ENCODE measurements around the gene LRRC55.

Gene LRRC55

GRCh38 chr11:57203882-57204480 lies 22.2 kb downstream of the LRRC55 start:
- DNase-seq, result no peak

GRCh38 chr11:57205041-57205641 lies 23.4 kb downstream of the LRRC55 start:
- no peak for DNase-seq

- DNase-seq, result no peak
These were observed 25.4 kb downstream of the LRRC55 start for GRCh38 chr11:57207168-57207567.

- no peak for DNase-seq
These were observed 29.0 kb downstream of the LRRC55 start for GRCh38 chr11:57210781-57211180.

- DNase-seq, result no peak
These were observed 31.8 kb downstream of the LRRC55 start for GRCh38 chr11:57213342-57214097.

- no peak for DNase-seq
These were observed 32.3 kb downstream of the LRRC55 start for GRCh38 chr11:57214098-57214417.

- no peak for DNase-seq
These were observed 32.7 kb downstream of the LRRC55 start for GRCh38 chr11:57214494-57214893.

- DNase-seq, result no peak
These were observed 34.7 kb downstream of the LRRC55 start for GRCh38 chr11:57216463-57216862.

GRCh38 chr11:57217053-57217452 lies 35.3 kb downstream of the LRRC55 start:
- no peak for DNase-seq

- no peak for DNase-seq
These were observed 37.4 kb downstream of the LRRC55 start for GRCh38 chr11:57219021-57219627.

GRCh38 chr11:57222239-57222638 lies 40.5 kb downstream of the LRRC55 start:
- DNase-seq, result no peak

GRCh38 chr11:57223601-57224000 lies 41.8 kb downstream of the LRRC55 start:
- DNase-seq, result no peak

GRCh38 chr11:57224128-57224527 lies 42.4 kb downstream of the LRRC55 start:
- no peak for DNase-seq

- DNase-seq, result no peak
These were observed 42.8 kb downstream of the LRRC55 start for GRCh38 chr11:57224537-57224936.

- no peak for DNase-seq
These were observed 46.8 kb downstream of the LRRC55 start for GRCh38 chr11:57228600-57228999.

- no peak for DNase-seq
These were observed 48.6 kb downstream of the LRRC55 start for GRCh38 chr11:57230316-57230715.

- DNase-seq, result no peak
These were observed 49.2 kb downstream of the LRRC55 start for GRCh38 chr11:57230791-57231538.

- DNase-seq, result no peak
These were observed 49.9 kb downstream of the LRRC55 start for GRCh38 chr11:57231539-57232253.

GRCh38 chr11:57233702-57234101 lies 51.9 kb downstream of the LRRC55 start:
- no peak for DNase-seq

- no peak for DNase-seq
These were observed 54.3 kb downstream of the LRRC55 start for GRCh38 chr11:57235761-57236703.

GRCh38 chr11:57237204-57237681 lies 55.5 kb downstream of the LRRC55 start, which contains the start of gene APLNR:
APLNR (minus strand) TSS chr11:57237250; CDS start chr11:57237004, 246 bp downstream.
- DNase-seq, result no peak

Measured in NCI-H1694 (cell line).